RWPE2 (cell line): ENCODE measurements around the gene HTRA3.

Experiments
- ATAC-seq: fragments of 200-7000 bp; cut with Tn5 transposase; 3 replicates; pipeline ENCODE4 v1.9.1; 2021; ENCODE audit warnings: low read depth
- DNase-seq: peaks from one replicate; pipeline ENCODE4 v3.0.0-alpha.2; 2020; ENCODE audit warnings: low spot score
- H3K27ac ChIP-seq: fragments of 450-650 bp; 2 replicates; pipeline ENCODE4 v1.5.1; 2017; ENCODE audit warnings: mild to moderate bottlenecking; ENCODE audit not compliant: poor library complexity, severe bottlenecking
- H3K27me3 ChIP-seq: fragments of 250-450 bp; sonication (Bioruptor Pico); 2 replicates; pipeline ENCODE4 v1.5.1; 2021; ENCODE audit warnings: mild to moderate bottlenecking, moderate library complexity; ENCODE audit not compliant: insufficient read depth, poor library complexity, severe bottlenecking
- H3K36me3 ChIP-seq: fragments of 250-450 bp; sonication (Bioruptor Pico); 2 replicates; pipeline ENCODE4 v1.5.1; 2020; ENCODE audit warnings: low read depth, mild to moderate bottlenecking, moderate library complexity
- H3K4me1 ChIP-seq: fragments of 250-450 bp; sonication (Bioruptor Pico); 2 replicates; pipeline ENCODE4 v1.5.1; 2021; ENCODE audit warnings: mild to moderate bottlenecking, moderate library complexity; ENCODE audit not compliant: insufficient read depth, poor library complexity, severe bottlenecking
- H3K4me3 ChIP-seq: fragments of 250-450 bp; sonication (Bioruptor Pico); 2 replicates; pipeline ENCODE4 v1.5.1; 2021; ENCODE audit warnings: mild to moderate bottlenecking, moderate library complexity; ENCODE audit not compliant: severe bottlenecking
- H3K9me3 ChIP-seq: fragments of 250-450 bp; sonication (Bioruptor Pico); 2 replicates; pipeline ENCODE4 v1.5.1; 2021; ENCODE audit warnings: mild to moderate bottlenecking, moderate library complexity; ENCODE audit not compliant: severe bottlenecking
- CTCF ChIP-seq: fragments of 450-650 bp; IDR thresholded peaks from one replicate; pipeline ENCODE4 v1.5.1; 2017; ENCODE audit warnings: mild to moderate bottlenecking, moderate library complexity; ENCODE audit not compliant: poor library complexity, severe bottlenecking

The HTRA3 gene

GRCh38 chr4:8248091-8248490 lies 21.5 kb upstream of the HTRA3 start:
- no peaks in the 10 kb centered on the region for H3K36me3 ChIP-seq
- H3K9me3 ChIP-seq, result no peaks in the 10 kb centered on the region
- no peaks in the 10 kb centered on the region for H3K4me1 ChIP-seq
- no peak overlapping the region for H3K4me3 ChIP-seq
- no peak for DNase-seq
- no peaks in the 10 kb centered on the region for H3K27me3 ChIP-seq
- no peak for TF ChIP-seq CTCF
- no peak for ATAC-seq
- no peak overlapping the region for H3K27ac ChIP-seq

GRCh38 chr4:8250227-8250626 lies 19.3 kb upstream of the HTRA3 start:
- ATAC-seq, result no peak
- DNase-seq, result no peak
- no peak for TF ChIP-seq CTCF
- Histone ChIP-seq H3K4me1 (no peaks in the 10 kb centered on the region), H3K9me3 (no peaks in the 10 kb centered on the region), H3K4me3 (no peak overlapping the region), H3K27me3 (no peaks in the 10 kb centered on the region), H3K36me3 (no peaks in the 10 kb centered on the region), H3K27ac (no peak overlapping the region)

GRCh38 chr4:8250637-8251036 lies 18.9 kb upstream of the HTRA3 start:
- H3K36me3 ChIP-seq, result no peaks in the 10 kb centered on the region
- ATAC-seq, result no peak
- no peak overlapping the region for H3K27ac ChIP-seq
- DNase-seq, result no peak
- H3K27me3 ChIP-seq, result no peaks in the 10 kb centered on the region
- TF ChIP-seq CTCF, result no peak
- H3K4me3 ChIP-seq, result no peak overlapping the region
- no peaks in the 10 kb centered on the region for H3K4me1 ChIP-seq
- H3K9me3 ChIP-seq, result no peaks in the 10 kb centered on the region

GRCh38 chr4:8251110-8251883 lies 18.3 kb upstream of the HTRA3 start:
- Histone ChIP-seq H3K9me3 (no peaks in the 10 kb centered on the region), H3K27ac (no peak overlapping the region), H3K27me3 (no peaks in the 10 kb centered on the region), H3K4me1 (no peaks in the 10 kb centered on the region), H3K4me3 (no peak overlapping the region), H3K36me3 (no peaks in the 10 kb centered on the region)
- TF ChIP-seq CTCF, result no peak
- no peak for DNase-seq
- ATAC-seq, result no peak
